GM18861 (cell line): ENCODE results near the gene GCHFR.

Experiments
- ATAC-seq: cut with Tn5 transposase; IDR thresholded peaks from one replicate; pipeline ENCODE4 v1.9.1; 2021; ENCODE audit not compliant: unreplicated experiment

The GCHFR gene

GRCh38 chr15:40775740-40776536, 12.1 kb downstream of the GCHFR start:
- ATAC-seq, result no peak

GRCh38 chr15:40776537-40777141, 12.8 kb downstream of the GCHFR start:
- ATAC-seq, result no peak

- peak; percentile 76 for ATAC-seq
Observed at GRCh38 chr15:40782609-40783227, 18.9 kb downstream of the GCHFR start.

GRCh38 chr15:40785164-40785563, 21.3 kb downstream of the GCHFR start:
- ATAC-seq, result no peak

- ATAC-seq, result no peak
Observed at GRCh38 chr15:40785814-40786213, 21.9 kb downstream of the GCHFR start.

GRCh38 chr15:40787344-40787841, 23.5 kb downstream of the GCHFR start:
- ATAC-seq, result no peak

- ATAC-seq, result no peak
Observed at GRCh38 chr15:40787991-40788390, 24.1 kb downstream of the GCHFR start.

GRCh38 chr15:40789119-40789518, 25.3 kb downstream of the GCHFR start:
- ATAC-seq, result no peak

GRCh38 chr15:40789999-40790398, 26.1 kb downstream of the GCHFR start:
- ATAC-seq, result no peak

GRCh38 chr15:40790718-40791117, 26.9 kb downstream of the GCHFR start:
- ATAC-seq, result no peak

GRCh38 chr15:40792394-40792793, 28.5 kb downstream of the GCHFR start:
- ATAC-seq, result no peak

GRCh38 chr15:40793216-40793989, 29.5 kb downstream of the GCHFR start:
- ATAC-seq, result no peak

GRCh38 chr15:40796041-40796440, 32.2 kb downstream of the GCHFR start:
- no peak for ATAC-seq

GRCh38 chr15:40796512-40796911, 32.6 kb downstream of the GCHFR start:
- no peak for ATAC-seq

- no peak for ATAC-seq
Observed at GRCh38 chr15:40799523-40799922, 35.7 kb downstream of the GCHFR start.

- ATAC-seq, result no peak
Observed at GRCh38 chr15:40803076-40803475, 39.2 kb downstream of the GCHFR start.

GRCh38 chr15:40803688-40804087, 39.8 kb downstream of the GCHFR start:
- ATAC-seq, result no peak

GRCh38 chr15:40806672-40807027, 42.8 kb downstream of the GCHFR start:
- ATAC-seq, result no peak

GRCh38 chr15:40807028-40807887, 43.4 kb downstream of the GCHFR start, which contains the start of the genes DNAJC17 and ZFYVE19:
Gene DNAJC17, minus strand, starts transcription at chr15:40807473. Its CDS starts 27 bp downstream, at chr15:40807446.
Gene ZFYVE19, plus strand, starts transcription at chr15:40807089. Its CDS starts 501 bp downstream, at chr15:40807590.
- peak; percentile 89 for ATAC-seq

GRCh38 chr15:40807888-40808461, 44.1 kb downstream of the GCHFR start:
- no peak for ATAC-seq
